Duodenal mucosa (tissue), 2 donors: ENCODE results near the gene TBC1D5.
"Not testable (repeated sequence)": the region's sequence is repeated elsewhere in the genome, so short reads cannot be mapped to it uniquely, and the experiment has no call there.

ENCODE experiments used
- H3K27ac ChIP-seq: one replicate; pipeline ENCODE4 v1.7.0; 2013; ENCODE audit warnings: low read depth, low read length
- H3K27me3 ChIP-seq, 2 donors: one replicate each; pipeline ENCODE4 v1.7.0; 2013; ENCODE audit warnings: low read length in 2 of 2, control low read depth in 1 of 2; ENCODE audit not compliant: insufficient read depth in 2 of 2, control insufficient read depth in 1 of 2
- H3K36me3 ChIP-seq, 2 donors: one replicate each; pipeline ENCODE4 v1.7.0; 2013; ENCODE audit warnings: low read length in 2 of 2, control low read depth in 1 of 2; ENCODE audit not compliant: insufficient read depth in 2 of 2, control insufficient read depth in 1 of 2
- H3K4me1 ChIP-seq, 2 donors: one replicate each; pipeline ENCODE4 v1.7.0; 2013; ENCODE audit warnings: low read length in 2 of 2, control low read depth in 1 of 2; ENCODE audit not compliant: insufficient read depth in 2 of 2, control insufficient read depth in 1 of 2
- H3K4me3 ChIP-seq, 2 donors: one replicate each; pipeline ENCODE4 v1.7.0; 2013; ENCODE audit warnings: low read length in 2 of 2, low read depth in 1 of 2
- H3K9ac ChIP-seq, 2 donors: one replicate each; pipeline ENCODE4 v1.7.0; 2013; ENCODE audit warnings: low read length in 2 of 2, low read depth in 1 of 2
- H3K9me3 ChIP-seq, 2 donors: one replicate each; pipeline ENCODE4 v1.7.0; 2013; ENCODE audit warnings: low read length in 2 of 2, control low read depth in 1 of 2; ENCODE audit not compliant: control insufficient read depth in 1 of 2

TBC1D5 gene

DNA sequence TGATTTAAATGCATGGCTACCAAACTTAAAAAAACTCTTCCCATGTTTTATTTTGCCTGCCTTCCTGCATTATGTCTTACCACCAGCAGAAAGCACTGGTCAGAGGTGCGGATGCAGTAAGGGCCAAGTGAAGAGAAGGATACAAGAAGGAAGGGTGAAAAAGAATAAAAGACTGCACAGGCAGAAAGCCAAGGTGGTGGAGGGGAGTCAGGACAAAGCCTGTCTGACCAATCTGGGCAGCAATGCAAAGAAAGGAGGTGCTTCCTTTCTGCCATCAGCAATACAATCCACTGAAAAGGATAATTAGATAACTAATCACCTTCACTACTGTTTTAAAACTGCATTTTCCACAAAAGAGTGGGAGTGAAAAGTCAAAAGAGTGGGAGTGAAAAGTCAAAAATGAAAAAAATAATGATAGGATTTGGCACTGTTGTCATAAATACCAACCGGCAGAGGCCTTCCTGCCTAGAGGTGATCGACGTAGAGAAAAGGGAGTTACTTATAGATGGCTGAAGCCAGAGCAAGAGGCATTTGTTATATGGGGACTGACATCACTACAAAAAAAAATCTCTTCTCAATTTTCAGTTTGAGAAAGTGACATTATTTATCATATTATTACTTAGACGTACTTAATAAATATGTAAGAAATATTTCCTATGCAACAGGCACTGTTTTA lies 385.3 kb downstream of the TBC1D5 start:
- Histone ChIP-seq H3K27me3 (no peaks in the 10 kb centered on the region), H3K4me1 (peaks cover 0 to 5% of the 10 kb centered on the region in 2 donors), H3K36me3 (no peaks in the 10 kb centered on the region), H3K9ac (no peak overlapping the region), H3K9me3 (no peaks in the 10 kb centered on the region), H3K4me3 (no peak overlapping the region), H3K27ac (no peak overlapping the region)

DNA sequence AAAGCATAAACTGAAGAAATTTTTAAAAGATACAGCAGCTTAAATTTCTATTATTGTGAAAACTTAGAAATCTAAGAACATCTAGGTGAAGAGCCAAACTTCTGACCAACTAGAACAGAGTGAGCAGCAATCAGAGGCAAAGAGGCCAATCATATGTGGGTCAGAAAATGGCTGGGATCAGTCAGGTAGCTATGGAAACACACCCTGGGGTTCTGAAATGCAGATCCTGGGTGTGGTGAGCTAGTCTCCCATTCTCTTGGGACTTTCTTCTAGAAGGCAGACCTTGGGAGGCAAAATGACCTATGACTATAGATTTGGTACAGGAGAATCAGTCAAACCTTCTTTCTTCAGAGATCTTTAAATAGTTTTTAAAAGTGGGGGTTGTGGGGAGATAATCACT lies 385.8 kb downstream of the TBC1D5 start:
- no peak overlapping the region for H3K27ac ChIP-seq
- H3K36me3 ChIP-seq = no peaks in the 10 kb centered on the region
- no peak overlapping the region for H3K9ac ChIP-seq
- H3K27me3 ChIP-seq = no peaks in the 10 kb centered on the region
- no peaks in the 10 kb centered on the region for H3K9me3 ChIP-seq
- H3K4me1 ChIP-seq = peaks cover 0 to 5% of the 10 kb centered on the region in 2 donors
- no peak overlapping the region for H3K4me3 ChIP-seq

- Histone ChIP-seq H3K9me3 (no peaks in the 10 kb centered on the region), H3K27ac (no peak overlapping the region), H3K36me3 (no peaks in the 10 kb centered on the region), H3K4me1 (peaks cover 0 to 5% of the 10 kb centered on the region in 2 donors), H3K27me3 (no peaks in the 10 kb centered on the region), H3K4me3 (no peak overlapping the region), H3K9ac (no peak overlapping the region)
Observed at GRCh38 chr3:17355591-17355990, 386.8 kb downstream of the TBC1D5 start.

GRCh38 chr3:17354341-17354740 lies 388.1 kb downstream of the TBC1D5 start:
- no peak overlapping the region for H3K4me3 ChIP-seq
- no peak overlapping the region for H3K27ac ChIP-seq
- H3K36me3 ChIP-seq = no peaks in the 10 kb centered on the region

GRCh38 chr3:17352620-17353019 lies 389.8 kb downstream of the TBC1D5 start:
- no peak overlapping the region for H3K9ac ChIP-seq
- H3K4me3 ChIP-seq = no peak overlapping the region
- H3K27ac ChIP-seq = no peak overlapping the region
- no peaks in the 10 kb centered on the region for H3K36me3 ChIP-seq
- H3K27me3 ChIP-seq = no peaks in the 10 kb centered on the region
- no peaks in the 10 kb centered on the region for H3K9me3 ChIP-seq
- H3K4me1 ChIP-seq = peaks cover 0 to 5% of the 10 kb centered on the region in 2 donors

More at GRCh38 chr3:17354341-17354740, 388.1 kb downstream of the TBC1D5 start:
- no peaks in the 10 kb centered on the region for H3K27me3 ChIP-seq
- H3K9me3 ChIP-seq = no peaks in the 10 kb centered on the region
- H3K4me1 ChIP-seq = peaks cover 0 to 5% of the 10 kb centered on the region in 2 donors
- no peak overlapping the region for H3K9ac ChIP-seq

DNA sequence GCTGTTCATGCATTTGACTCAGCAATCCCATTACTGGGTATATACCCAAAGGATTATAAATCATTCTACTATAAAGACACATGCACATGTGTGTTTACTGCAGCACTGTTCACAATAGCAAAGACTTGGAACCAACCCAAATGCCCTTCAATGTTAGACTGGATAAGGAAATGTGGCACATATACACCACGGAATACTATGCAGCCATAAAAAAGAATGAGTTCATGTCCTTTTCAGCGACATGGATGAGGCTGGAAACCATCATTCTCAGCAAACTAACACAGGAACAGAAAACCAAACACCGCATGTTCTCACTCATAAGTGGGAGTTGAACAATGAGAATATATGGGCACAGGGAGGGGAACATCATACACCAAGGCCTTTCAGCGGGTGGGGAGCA lies 391.2 kb downstream of the TBC1D5 start:
- not testable (repeated sequence) for H3K9me3 ChIP-seq, H3K27ac ChIP-seq, H3K4me1 ChIP-seq, H3K9ac ChIP-seq, H3K4me3 ChIP-seq, H3K27me3 ChIP-seq, H3K36me3 ChIP-seq

DNA sequence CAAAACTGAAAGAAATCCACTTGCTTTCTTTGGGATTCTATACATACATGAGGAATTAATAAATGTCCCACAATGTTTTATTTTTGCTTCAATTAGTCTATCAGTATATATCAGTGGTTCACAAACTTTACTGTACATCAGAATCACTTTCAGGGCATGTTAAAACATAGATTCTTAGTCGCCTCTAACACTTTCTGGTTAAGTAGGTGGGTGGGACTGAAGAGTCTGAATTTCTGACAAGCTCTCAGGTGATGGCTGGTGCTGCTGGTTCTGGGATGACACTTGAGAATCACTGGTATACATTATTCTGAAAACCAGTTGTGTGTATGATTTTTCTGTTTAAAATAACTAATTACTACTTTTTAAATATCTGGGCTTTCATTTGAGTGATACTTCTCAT lies 393.3 kb downstream of the TBC1D5 start:
- Histone ChIP-seq H3K27ac (no peak overlapping the region), H3K4me3 (no peak overlapping the region), H3K27me3 (no peaks in the 10 kb centered on the region), H3K9me3 (no peaks in the 10 kb centered on the region), H3K36me3 (no peaks in the 10 kb centered on the region), H3K4me1 (peaks cover 0 to 2% of the 10 kb centered on the region in 2 donors), H3K9ac (no peak overlapping the region)

DNA sequence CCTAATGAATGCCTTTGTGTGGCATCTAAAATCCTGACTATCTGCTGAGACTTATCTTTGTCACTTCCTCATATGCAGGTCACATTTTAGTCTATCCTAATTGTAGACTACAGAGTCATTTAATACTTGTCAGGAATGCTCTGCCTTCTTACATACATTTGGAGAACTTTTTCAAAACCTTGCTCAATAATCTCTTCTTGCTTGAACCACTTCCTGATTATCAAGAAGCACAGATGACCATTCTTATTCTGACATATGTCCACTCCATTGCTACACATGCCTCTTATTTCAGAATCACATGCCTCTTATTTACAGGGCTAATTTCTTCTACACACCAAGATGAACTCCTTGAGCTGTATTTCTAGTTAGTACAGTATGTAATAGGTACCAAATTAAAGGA lies 400.3 kb downstream of the TBC1D5 start:
- Histone ChIP-seq H3K27me3 (no peaks in the 10 kb centered on the region), H3K9ac (no peak overlapping the region), H3K27ac (no peak overlapping the region), H3K36me3 (no peaks in the 10 kb centered on the region), H3K4me1 (no peaks in the 10 kb centered on the region), H3K9me3 (no peaks in the 10 kb centered on the region), H3K4me3 (no peak overlapping the region)

DNA sequence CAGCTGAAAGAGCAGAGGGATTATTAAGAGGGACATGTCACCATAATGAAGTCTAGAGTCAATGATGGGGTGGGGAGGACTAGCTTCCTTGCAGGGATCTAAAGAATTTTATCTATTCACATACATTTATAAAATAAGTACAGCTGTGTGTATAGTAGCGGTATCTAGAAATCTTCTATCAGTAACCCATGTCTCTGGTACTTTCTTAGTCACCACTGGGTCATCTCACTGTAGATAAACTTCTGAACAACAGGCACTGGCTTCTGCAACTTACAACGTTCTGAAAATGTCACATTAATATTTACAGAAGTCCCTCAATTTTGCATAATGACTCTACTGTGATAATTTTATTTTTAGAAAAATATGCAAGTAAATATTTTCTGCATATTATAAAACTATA lies 401.7 kb downstream of the TBC1D5 start:
- H3K27me3 ChIP-seq = no peaks in the 10 kb centered on the region
- H3K4me1 ChIP-seq = no peaks in the 10 kb centered on the region
- H3K4me3 ChIP-seq = no peak overlapping the region
- no peak overlapping the region for H3K9ac ChIP-seq
- H3K27ac ChIP-seq = no peak overlapping the region
- H3K9me3 ChIP-seq = no peaks in the 10 kb centered on the region
- H3K36me3 ChIP-seq = no peaks in the 10 kb centered on the region

- Histone ChIP-seq H3K27ac (no peak overlapping the region), H3K27me3 (no peaks in the 10 kb centered on the region), H3K9ac (no peak overlapping the region), H3K4me3 (no peak overlapping the region), H3K36me3 (no peaks in the 10 kb centered on the region), H3K9me3 (no peaks in the 10 kb centered on the region), H3K4me1 (no peaks in the 10 kb centered on the region)
Observed at GRCh38 chr3:17340261-17340660, 402.2 kb downstream of the TBC1D5 start.
